IPS-NIHi11 (cell line): ENCODE data around the gene A4GALT.
A peak's percentile ranks its signal among the peaks of the same experiment; 100 is the strongest.
"Not testable (repeated sequence)": the region's sequence is repeated elsewhere in the genome, so short reads cannot be mapped to it uniquely, and the experiment has no call there.

Source experiments
- DNase-seq: peaks from one replicate; pipeline ENCODE4 v3.0.0; 2012; ENCODE audit warnings: mixed read lengths, low spot score

The A4GALT gene

GRCh38 chr22:42742940-42743339, 22.3 kb upstream of the A4GALT start:
- peak; percentile 91 for DNase-seq

GRCh38 chr22:42740320-42740719, 19.6 kb upstream of the A4GALT start:
- not testable (repeated sequence) for DNase-seq

GRCh38 chr22:42734406-42734805, 13.7 kb upstream of the A4GALT start:
- DNase-seq, result peak; percentile 8

GRCh38 chr22:42733394-42733793, 12.7 kb upstream of the A4GALT start:
- DNase-seq, result not testable (repeated sequence)

- no peak for DNase-seq
Measured at GRCh38 chr22:42732081-42732480, 11.4 kb upstream of the A4GALT start.

- DNase-seq, result no peak
Measured at GRCh38 chr22:42726811-42727210, 6.1 kb upstream of the A4GALT start.

- DNase-seq, result no peak
Measured at GRCh38 chr22:42725606-42726355, 5.1 kb upstream of the A4GALT start.

- DNase-seq, result no peak
Measured at GRCh38 chr22:42724062-42724461, 3.4 kb upstream of the A4GALT start.

- no peak for DNase-seq
Measured at GRCh38 chr22:42721045-42721434, 370 bp upstream of the A4GALT start.

- DNase-seq, result peak; percentile 42
Measured at GRCh38 chr22:42719656-42720262, 911 bp downstream of the A4GALT start.

- DNase-seq, result no peak
Measured at GRCh38 chr22:42719133-42719532, 1.5 kb downstream of the A4GALT start.

GRCh38 chr22:42717197-42717928, 3.3 kb downstream of the A4GALT start:
- peak; percentile 59 for DNase-seq

- DNase-seq, result peak; percentile 1
Measured at GRCh38 chr22:42716649-42717127, 4.0 kb downstream of the A4GALT start.

- DNase-seq, result peak; percentile 2
Measured at GRCh38 chr22:42716221-42716620, 4.4 kb downstream of the A4GALT start.

GRCh38 chr22:42714768-42715390, 5.8 kb downstream of the A4GALT start:
- DNase-seq, result peak; percentile 11

- DNase-seq, result no peak
Measured at GRCh38 chr22:42714308-42714707, 6.4 kb downstream of the A4GALT start.

- no peak for DNase-seq
Measured at GRCh38 chr22:42711895-42712837, 8.5 kb downstream of the A4GALT start.

GRCh38 chr22:42711281-42711731, 9.4 kb downstream of the A4GALT start:
- no peak for DNase-seq

GRCh38 chr22:42708417-42708816, 12.3 kb downstream of the A4GALT start:
- no peak for DNase-seq

- no peak for DNase-seq
Measured at GRCh38 chr22:42707496-42707895, 13.2 kb downstream of the A4GALT start.

GRCh38 chr22:42704896-42705295, 15.8 kb downstream of the A4GALT start:
- DNase-seq, result peak; percentile 14
